Nephron progenitor cell (in vitro differentiated cells): ENCODE measurements around the gene AXIN2.
A peak's percentile ranks its signal among the peaks of the same experiment; 100 is the strongest.

ENCODE experiments used
- DNase-seq: peaks from one replicate; pipeline ENCODE4 v3.0.0; 2021
- H3K27ac Mint-ChIP-seq: 2 replicates; pipeline ENCODE4 v1.8.0; 2021; ENCODE audit warnings: mild to moderate bottlenecking, moderate library complexity, mixed read lengths
- H3K27me3 Mint-ChIP-seq: 2 replicates; pipeline ENCODE4 v1.8.0; 2021; ENCODE audit warnings: mild to moderate bottlenecking, low read depth, mixed read lengths; ENCODE audit not compliant: poor library complexity
- H3K36me3 Mint-ChIP-seq: 2 replicates; pipeline ENCODE4 v1.8.0; 2021; ENCODE audit warnings: low read depth, mixed read lengths
- H3K4me1 Mint-ChIP-seq: 2 replicates; pipeline ENCODE4 v1.8.0; 2021; ENCODE audit warnings: mixed read lengths
- H3K4me3 Mint-ChIP-seq: 2 replicates; pipeline ENCODE4 v1.8.0; 2021; ENCODE audit warnings: mild to moderate bottlenecking, moderate library complexity, mixed read lengths
- H3K9me3 Mint-ChIP-seq: 2 replicates; pipeline ENCODE4 v1.8.0; 2021; ENCODE audit warnings: mild to moderate bottlenecking, moderate library complexity, mixed read lengths
- CTCF ChIP-seq: fragments of 200-600 bp; sonication (generic); IDR thresholded peaks from 2 replicates; pipeline ENCODE4 v1.5.0; 2021; ENCODE audit warnings: antibody characterized with exemption

Gene AXIN2

GRCh38 chr17:65564793-65565192 lies 3.3 kb upstream of the AXIN2 start:
- TF ChIP-seq CTCF: no peak
- no peaks in the 10 kb centered on the region for H3K9me3 Mint-ChIP-seq
- H3K36me3 Mint-ChIP-seq: no peaks in the 10 kb centered on the region
- H3K4me1 Mint-ChIP-seq: peaks cover 50% of the 10 kb centered on the region
- peak; percentile 31 for DNase-seq
- H3K27ac Mint-ChIP-seq: peak overlapping the region; percentile 48
- H3K27me3 Mint-ChIP-seq: peaks cover 4% of the 10 kb centered on the region
- peak overlapping the region; percentile 56 for H3K4me3 Mint-ChIP-seq

GRCh38 chr17:65562206-65562531 lies 721 bp upstream of the AXIN2 start:
- Mint-ChIP-seq H3K36me3 (no peaks in the 10 kb centered on the region), H3K4me3 (peak overlapping the region; percentile 81), H3K27ac (peak overlapping the region; percentile 79), H3K27me3 (no peaks in the 10 kb centered on the region), H3K9me3 (no peaks in the 10 kb centered on the region), H3K4me1 (peaks cover 34% of the 10 kb centered on the region)
- TF ChIP-seq CTCF: no peak
- no peak for DNase-seq

GRCh38 chr17:65560628-65561451 lies 608 bp downstream of the AXIN2 start:
- Mint-ChIP-seq H3K9me3 (no peaks in the 10 kb centered on the region), H3K4me3 (peak overlapping the region; percentile 76), H3K27ac (peak overlapping the region; percentile 72), H3K27me3 (no peaks in the 10 kb centered on the region), H3K4me1 (peaks cover 34% of the 10 kb centered on the region), H3K36me3 (no peaks in the 10 kb centered on the region)
- DNase-seq: peak; percentile 87
- no peak for TF ChIP-seq CTCF

GRCh38 chr17:65559804-65560627 lies 1.4 kb downstream of the AXIN2 start:
- DNase-seq: peak; percentile 68
- Mint-ChIP-seq H3K27me3 (no peaks in the 10 kb centered on the region), H3K9me3 (no peaks in the 10 kb centered on the region), H3K4me3 (no peak overlapping the region), H3K27ac (no peak overlapping the region), H3K4me1 (peaks cover 29% of the 10 kb centered on the region), H3K36me3 (no peaks in the 10 kb centered on the region)
- no peak for TF ChIP-seq CTCF

GRCh38 chr17:65559461-65559803 lies 2.0 kb downstream of the AXIN2 start:
- Mint-ChIP-seq H3K4me3 (no peak overlapping the region), H3K4me1 (peaks cover 23% of the 10 kb centered on the region), H3K36me3 (no peaks in the 10 kb centered on the region), H3K27me3 (no peaks in the 10 kb centered on the region), H3K9me3 (no peaks in the 10 kb centered on the region), H3K27ac (peak overlapping the region; percentile 60)
- DNase-seq: peak; percentile 17
- TF ChIP-seq CTCF: no peak
